Gastrocnemius medialis (tissue), 4 donors: ENCODE measurements around the gene DTNBP1. TPM values are rescaled to one million over a fixed set of nuclear protein-coding genes. Genes with fewer than 3 reads are reported as not detected.
"Not testable (repeated sequence)": the region's sequence is repeated elsewhere in the genome, so short reads cannot be mapped to it uniquely, and the experiment has no call there.

Experiments used
- ATAC-seq, 2 donors: fragments of 150-250 bp; one replicate each; pipeline ENCODE4 v1.9.1; 2016
- DNase-seq, 2 donors: peaks; one replicate each; pipeline ENCODE4 v3.0.0-alpha.2; 2019
- H3K27ac ChIP-seq, 4 donors: fragments of 200-600 bp; sonication (generic); 1 replicate in 1 of 4; 2 replicates in 3 of 4; pipeline ENCODE4 v1.5.1; 2016 to 2018; ENCODE audit warnings: mild to moderate bottlenecking in 2 of 4, moderate library complexity in 1 of 4
- H3K27me3 ChIP-seq, 3 donors: fragments of 200-600 bp; sonication (generic) in 2 of 3; 1 replicate in 1 of 3; 2 replicates in 2 of 3; pipeline versions ENCODE4 v1.5.1 to v1.6.0; 2016 to 2019; ENCODE audit warnings: mild to moderate bottlenecking in 1 of 3, moderate library complexity in 1 of 3
- H3K36me3 ChIP-seq, 2 donors: fragments of 200-600 bp; sonication (generic) in 1 of 2; one replicate each; pipeline ENCODE4 v1.5.1; 2017 to 2018
- H3K4me1 ChIP-seq, 2 donors: fragments of 200-600 bp; sonication (generic) in 1 of 2; one replicate each; pipeline ENCODE4 v1.5.1; 2016 to 2017; ENCODE audit warnings: mild to moderate bottlenecking in 2 of 2
- H3K4me3 ChIP-seq, 4 donors: fragments of 200-600 bp; sonication (generic) in 3 of 4; 1 replicate in 1 of 4; 2 replicates in 3 of 4; pipeline ENCODE4 v1.5.1; 2016 to 2019; ENCODE audit warnings: mild to moderate bottlenecking in 2 of 4
- H3K9me3 ChIP-seq, 3 donors: fragments of 200-600 bp; sonication (generic) in 2 of 3; 1 replicate in 1 of 3; 2 replicates in 2 of 3; pipeline ENCODE4 v1.5.1; 2016 to 2019
- POLR2A ChIP-seq, 2 donors: fragments of 450-650 bp; IDR thresholded peaks; one replicate each; pipeline ENCODE4 v1.6.1; 2017; ENCODE audit warnings: antibody characterized with exemption in 2 of 2, mild to moderate bottlenecking in 2 of 2, moderate library complexity in 2 of 2
- in situ Hi-C, 4 donors: fragments of 200-750 bp; cut with MboI; loops; one replicate each; pipeline versions ENCODE4 v1.15.0 to v1.8.0; 2017; ENCODE audit warnings: low sequenced_read_pairs in 4 of 4
- intact Hi-C: fragments of 100-400 bp; cut with DNase I; formaldehyde crosslinking; loops from one replicate; pipeline ENCODE4 v1.15.1; 2023; ENCODE audit warnings: low total_unique reads
- total RNA-seq, 4 donors: library from RNA; depleted of rRNA; stranded (reverse); fragments of >200 nt; gene quantifications; one replicate each; pipeline versions ENCODE4 v1.1.0 to v1.2.3, GENCODE V29; 2016
- TF ChIP-seq, protein P1 (sequence below), 5 experiments: fragments of 450-650 bp in 3 of 5; fragments of 200-600 bp in 2 of 5; sonication (generic) in 2 of 5; IDR thresholded peaks in 4 of 5; conservative IDR thresholded peaks in 1 of 5; 1 replicate in 4 of 5; 2 replicates in 1 of 5; pipeline ENCODE4 v1.5.1; 2016 to 2019; ENCODE audit warnings: antibody characterized with exemption in 5 of 5, mild to moderate bottlenecking in 3 of 5, moderate library complexity in 3 of 5

The DTNBP1 gene
- total RNA-seq, 4 donors from 2014 or later = 5.2 to 33.5 (median 12.5) TPM

DNA sequence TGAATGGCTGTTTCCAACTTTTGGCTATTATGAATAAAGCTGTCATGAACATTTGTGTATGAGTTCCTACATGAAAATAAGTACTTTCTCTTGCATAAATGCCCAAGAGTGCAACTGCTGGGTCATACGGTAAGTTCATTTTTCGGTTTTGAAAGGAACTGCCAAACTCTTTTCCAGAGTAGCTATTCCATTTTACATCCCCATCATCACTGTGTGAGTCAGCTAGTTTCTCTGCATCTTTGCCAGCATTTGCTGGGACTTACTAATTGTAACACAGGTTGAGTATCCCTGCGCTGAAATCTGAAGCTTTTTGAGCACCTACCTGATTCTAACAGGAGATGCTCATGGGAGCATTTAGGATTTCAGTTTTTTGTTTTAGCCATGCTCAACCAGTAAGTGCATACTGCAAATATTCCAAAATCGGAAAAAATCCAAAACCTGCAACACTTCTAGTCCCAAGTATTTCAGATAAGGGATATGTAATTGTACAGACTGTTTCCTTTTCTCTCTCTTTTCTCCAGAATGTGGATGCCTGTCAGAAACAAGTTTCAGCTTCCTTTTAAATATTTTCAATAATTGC is 118.4 kb downstream of the DTNBP1 start:
- Histone ChIP-seq H3K27me3 (no peaks in the 10 kb centered on the region), H3K27ac (no peak overlapping the region), H3K4me1 (peaks cover 0 to 5% of the 10 kb centered on the region in 2 donors), H3K36me3 (no peaks in the 10 kb centered on the region), H3K9me3 (no peaks in the 10 kb centered on the region), H3K4me3 (no peak overlapping the region)
- in situ Hi-C loops = no loop called here
- intact Hi-C loops = no loop called here
- ATAC-seq (no peak), DNase-seq (no peak)
- no peak for TF ChIP-seq POLR2A (IDR thresholded peaks at IDR 0.05)
- TF ChIP-seq, protein P1, sequence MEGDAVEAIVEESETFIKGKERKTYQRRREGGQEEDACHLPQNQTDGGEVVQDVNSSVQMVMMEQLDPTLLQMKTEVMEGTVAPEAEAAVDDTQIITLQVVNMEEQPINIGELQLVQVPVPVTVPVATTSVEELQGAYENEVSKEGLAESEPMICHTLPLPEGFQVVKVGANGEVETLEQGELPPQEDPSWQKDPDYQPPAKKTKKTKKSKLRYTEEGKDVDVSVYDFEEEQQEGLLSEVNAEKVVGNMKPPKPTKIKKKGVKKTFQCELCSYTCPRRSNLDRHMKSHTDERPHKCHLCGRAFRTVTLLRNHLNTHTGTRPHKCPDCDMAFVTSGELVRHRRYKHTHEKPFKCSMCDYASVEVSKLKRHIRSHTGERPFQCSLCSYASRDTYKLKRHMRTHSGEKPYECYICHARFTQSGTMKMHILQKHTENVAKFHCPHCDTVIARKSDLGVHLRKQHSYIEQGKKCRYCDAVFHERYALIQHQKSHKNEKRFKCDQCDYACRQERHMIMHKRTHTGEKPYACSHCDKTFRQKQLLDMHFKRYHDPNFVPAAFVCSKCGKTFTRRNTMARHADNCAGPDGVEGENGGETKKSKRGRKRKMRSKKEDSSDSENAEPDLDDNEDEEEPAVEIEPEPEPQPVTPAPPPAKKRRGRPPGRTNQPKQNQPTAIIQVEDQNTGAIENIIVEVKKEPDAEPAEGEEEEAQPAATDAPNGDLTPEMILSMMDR (IDR thresholded peaks at IDR 0.05 in 4 of 5, conservative IDR thresholded peaks at IDR 0.05 in 1 of 5) = no peak

DNA sequence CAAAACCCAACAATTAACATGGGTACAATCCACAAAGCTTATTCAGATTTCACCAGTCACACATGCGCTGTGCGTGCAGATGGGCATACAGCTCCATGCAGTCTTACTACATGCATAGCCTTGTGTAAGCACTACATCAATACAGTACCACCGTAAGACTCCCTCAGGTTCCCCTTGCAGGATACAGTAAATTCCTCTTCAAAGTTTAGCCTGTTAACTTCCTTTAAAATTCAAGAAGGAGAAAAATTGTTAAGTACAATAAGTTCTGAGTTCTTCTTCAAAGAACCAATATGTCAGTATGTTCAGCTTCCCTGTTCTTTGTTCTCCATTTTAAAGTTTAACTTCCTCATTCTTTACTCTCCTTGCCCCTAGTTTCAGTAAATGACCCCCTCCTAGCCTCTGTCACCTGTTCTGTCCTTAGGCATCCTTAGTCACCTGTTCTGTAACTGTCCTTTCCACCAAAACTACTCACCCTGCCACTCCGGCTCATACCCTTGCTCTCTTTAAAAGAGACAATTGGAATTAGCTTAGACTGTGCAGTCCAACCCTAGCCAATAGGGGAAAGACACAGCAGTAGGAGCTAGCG is 119.4 kb downstream of the DTNBP1 start:
- ATAC-seq, H3K4me3 ChIP-seq, in situ Hi-C loops, H3K27me3 ChIP-seq, H3K4me1 ChIP-seq, H3K36me3 ChIP-seq, DNase-seq, H3K9me3 ChIP-seq, H3K27ac ChIP-seq, intact Hi-C loops: not testable (repeated sequence)

DNA sequence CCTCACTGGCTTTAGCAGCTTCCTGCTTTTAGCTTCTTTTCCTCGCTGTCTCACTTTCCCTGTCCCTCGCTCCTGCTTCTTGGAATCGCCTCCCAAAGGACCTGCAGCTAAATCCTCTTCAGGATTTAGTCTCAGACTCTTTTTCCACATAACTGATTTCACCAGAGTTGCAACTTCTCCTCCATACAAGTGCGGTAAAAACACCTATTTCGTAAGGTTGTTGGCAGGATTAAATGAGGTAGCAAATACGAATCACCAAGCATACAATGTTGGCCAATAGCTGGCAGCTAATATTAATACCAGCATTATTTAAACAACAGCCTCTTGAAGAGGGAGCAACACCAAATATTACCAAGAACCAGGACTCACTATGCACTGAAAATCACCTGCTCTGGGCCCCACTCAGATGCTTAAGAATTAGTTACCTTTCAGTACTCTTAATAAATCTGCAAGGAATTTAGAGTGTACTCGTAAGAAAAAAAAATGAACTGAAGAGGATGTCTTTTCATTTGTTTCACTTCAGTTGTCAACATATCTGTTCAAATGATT is 123.0 kb downstream of the DTNBP1 start:
- Histone ChIP-seq H3K36me3 (no peaks in the 10 kb centered on the region), H3K27ac (no peak overlapping the region), H3K4me1 (peaks cover 6 to 13% of the 10 kb centered on the region in 2 donors), H3K27me3 (no peaks in the 10 kb centered on the region), H3K9me3 (no peaks in the 10 kb centered on the region), H3K4me3 (no peak overlapping the region)
- DNase-seq = no peak
- in situ Hi-C loops (no loop called here), intact Hi-C loops (no loop called here)
- no peak for TF ChIP-seq POLR2A (IDR thresholded peaks at IDR 0.05)
- TF ChIP-seq, protein P1 (IDR thresholded peaks at IDR 0.05 in 4 of 5, conservative IDR thresholded peaks at IDR 0.05 in 1 of 5) = no peak
- no peak for ATAC-seq

DNA sequence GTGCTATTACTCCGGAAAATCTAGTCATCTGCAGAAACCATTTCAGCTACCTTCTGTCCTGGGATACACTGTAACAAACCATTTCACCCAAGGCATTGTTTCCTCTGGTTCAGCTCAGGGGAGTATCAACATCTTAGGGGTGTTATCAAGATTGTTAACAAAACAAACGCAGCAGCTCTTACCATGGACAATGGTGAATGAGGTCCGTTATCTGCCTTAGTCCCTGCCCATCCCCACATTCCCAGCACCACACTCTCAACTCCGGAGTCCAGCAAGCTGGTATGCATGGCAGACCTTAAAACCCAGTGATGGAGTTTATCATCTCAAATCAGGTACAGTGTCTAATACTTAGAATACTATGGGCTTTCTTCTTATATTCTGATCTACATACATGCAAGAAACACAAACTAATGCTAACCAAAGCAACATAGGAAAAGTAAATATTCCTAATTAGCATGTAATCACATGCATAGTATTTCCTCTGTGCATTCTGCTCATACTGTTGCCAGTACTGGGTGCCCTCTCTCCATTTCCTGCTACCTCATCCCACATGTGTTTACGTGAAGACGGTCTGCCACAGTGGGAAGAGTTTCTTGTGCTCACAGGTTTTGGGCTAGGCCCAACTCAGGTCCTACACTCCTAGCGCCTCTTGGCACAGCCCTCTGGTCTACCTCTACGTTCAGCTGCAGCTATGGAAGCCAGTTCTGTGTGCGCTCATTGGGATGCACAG is 123.9 kb downstream of the DTNBP1 start:
- intact Hi-C loops (no loop called here), in situ Hi-C loops (no loop called here)
- Histone ChIP-seq H3K27me3 (no peaks in the 10 kb centered on the region), H3K4me1 (peaks cover 6 to 13% of the 10 kb centered on the region in 2 donors), H3K27ac (no peak overlapping the region), H3K4me3 (no peak overlapping the region), H3K9me3 (no peaks in the 10 kb centered on the region), H3K36me3 (no peaks in the 10 kb centered on the region)
- no peak for ATAC-seq
- no peak for TF ChIP-seq POLR2A (IDR thresholded peaks at IDR 0.05)
- TF ChIP-seq, protein P1 (IDR thresholded peaks at IDR 0.05 in 4 of 5, conservative IDR thresholded peaks at IDR 0.05 in 1 of 5) = no peak
- no peak for DNase-seq

DNA sequence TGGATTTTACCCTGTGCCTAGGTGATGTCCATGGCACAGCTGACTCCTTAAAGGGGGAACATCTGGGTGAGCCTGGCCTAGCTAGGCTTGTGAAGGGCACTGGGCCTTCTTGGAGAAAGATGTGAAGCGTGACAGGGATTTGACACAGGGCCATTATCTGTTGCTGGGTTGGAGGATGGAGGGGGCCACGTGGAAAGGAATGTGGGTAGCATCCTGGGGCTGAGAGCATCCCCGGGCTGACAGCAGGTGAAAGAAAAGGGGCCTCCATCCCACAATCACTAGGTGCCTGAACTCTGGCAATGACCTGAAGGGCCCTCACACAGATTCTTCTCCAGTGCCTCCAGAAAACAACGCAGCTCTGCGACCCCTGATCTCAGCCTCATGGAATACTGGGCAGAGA is 124.7 kb downstream of the DTNBP1 start:
- DNase-seq (no peak), ATAC-seq (no peak)
- Histone ChIP-seq H3K27me3 (no peaks in the 10 kb centered on the region), H3K27ac (no peak overlapping the region), H3K9me3 (no peaks in the 10 kb centered on the region), H3K4me3 (no peak overlapping the region), H3K4me1 (peaks cover 6 to 13% of the 10 kb centered on the region in 2 donors), H3K36me3 (no peaks in the 10 kb centered on the region)
- in situ Hi-C loops = no loop called here
- intact Hi-C loops = no loop called here
- no peak for TF ChIP-seq POLR2A (IDR thresholded peaks at IDR 0.05)
- TF ChIP-seq, protein P1 (IDR thresholded peaks at IDR 0.05 in 4 of 5, conservative IDR thresholded peaks at IDR 0.05 in 1 of 5) = no peak
